PC-9 (cell line): Measurements from ENCODE around the gene MAP1S. TPM values are rescaled to one million over a fixed set of nuclear protein-coding genes. Genes with fewer than 3 reads are reported as not detected.

Experiments
- BruUV-seq: library from RNA; stranded (reverse); fragments of 400-500 nt; replicated peaks from 2 replicates; lab custom pipeline; 2021; lab: Mats Ljungman, UMichigan
- CTCF ChIA-PET: fragments of 300-600 bp; sonication (Branson Sonifier 250); formaldehyde crosslinking; loops from one replicate; lab custom pipeline; 2022; ENCODE audit warnings: antibody characterized with exemption; lab: Charles Lee
- POLR2A ChIA-PET: fragments of 300-600 bp; sonication (Branson Sonifier 250); formaldehyde crosslinking; loops from one replicate; lab custom pipeline; 2022; ENCODE audit warnings: antibody characterized with exemption; ENCODE audit not compliant: unreplicated experiment; lab: Charles Lee
- DNase-seq, 2 experiments: peaks; one replicate each; pipeline versions ENCODE4 v3.0.0 to v3.0.0-alpha.2; 2015 to 2022; ENCODE audit warnings: mixed read lengths in 1 of 2
- H2AFZ ChIP-seq: fragments of 200-600 bp; sonication (generic); 2 replicates; pipeline ENCODE4 v1.8.1; 2017; ENCODE audit warnings: antibody characterized with exemption
- H3F3A ChIP-seq: fragments of 200-600 bp; sonication (generic); 2 replicates; pipeline ENCODE4 v1.8.1; 2017; ENCODE audit warnings: antibody characterized with exemption, mild to moderate bottlenecking, low read depth; ENCODE audit not compliant: insufficient read depth
- H3K27ac ChIP-seq: fragments of 200-600 bp; sonication (generic); 2 replicates; pipeline ENCODE4 v1.6.1; 2016; ENCODE audit warnings: mixed run types
- H3K27me3 ChIP-seq: fragments of 200-600 bp; sonication (generic); 2 replicates; pipeline ENCODE4 v1.6.1; 2016; ENCODE audit warnings: low read depth, mixed run types; ENCODE audit not compliant: insufficient read depth
- H3K36me3 ChIP-seq: fragments of 200-600 bp; sonication (generic); 2 replicates; pipeline ENCODE4 v1.6.1; 2016; ENCODE audit warnings: low read depth, mixed run types
- H3K4me1 ChIP-seq: fragments of 200-600 bp; sonication (generic); replicated peaks from 2 replicates; pipeline ENCODE4 v1.6.1; 2016; ENCODE audit warnings: mixed run types; ENCODE audit not compliant: insufficient read depth
- H3K4me2 ChIP-seq: fragments of 200-600 bp; sonication (generic); 2 replicates; pipeline ENCODE4 v1.6.1; 2017; ENCODE audit warnings: mixed run types
- H3K4me3 ChIP-seq: fragments of 200-600 bp; sonication (generic); 2 replicates; pipeline ENCODE4 v1.6.1; 2016; ENCODE audit warnings: mixed run types
- H3K79me2 ChIP-seq: fragments of 200-600 bp; sonication (generic); 2 replicates; pipeline ENCODE4 v1.6.1; 2017; ENCODE audit warnings: low read depth, mixed run types
- H3K9me2 ChIP-seq: fragments of 200-600 bp; sonication (generic); 2 replicates; pipeline ENCODE4 v1.8.1; 2017; ENCODE audit warnings: mild to moderate bottlenecking; ENCODE audit not compliant: insufficient read depth
- H3K9me3 ChIP-seq: fragments of 200-600 bp; sonication (generic); 2 replicates; pipeline ENCODE4 v1.8.1; 2016; ENCODE audit warnings: low read depth; ENCODE audit not compliant: insufficient read depth
- H4K20me1 ChIP-seq: fragments of 200-600 bp; sonication (generic); 2 replicates; pipeline ENCODE4 v1.8.1; 2017; ENCODE audit not compliant: insufficient read depth
- EZH2 ChIP-seq: fragments of 200-600 bp; sonication (generic); IDR thresholded peaks from 2 replicates; pipeline ENCODE4 v1.8.0; 2017; ENCODE audit warnings: antibody characterized with exemption, low read depth
- intact Hi-C: fragments of 100-400 bp; cut with micrococcal nuclease; formaldehyde crosslinking; loops from one replicate; pipeline ENCODE4 v1.10.0; 2022; ENCODE audit not compliant: unreplicated experiment
- total RNA-seq: library from RNA; stranded (reverse); gene quantifications from 2 replicates; pipeline ENCODE4 v1.2.3, GENCODE V29; 2021
- TF ChIP-seq, protein P1 (sequence below): fragments of 200-600 bp; sonication (generic); conservative IDR thresholded peaks from 2 replicates; pipeline ENCODE4 v1.6.1; 2017; ENCODE audit warnings: mixed run types, antibody characterized with exemption, mild to moderate bottlenecking, moderate library complexity

The MAP1S gene
- total RNA-seq, 1 experiment from 2014 or later: 86.9 TPM

DNA sequence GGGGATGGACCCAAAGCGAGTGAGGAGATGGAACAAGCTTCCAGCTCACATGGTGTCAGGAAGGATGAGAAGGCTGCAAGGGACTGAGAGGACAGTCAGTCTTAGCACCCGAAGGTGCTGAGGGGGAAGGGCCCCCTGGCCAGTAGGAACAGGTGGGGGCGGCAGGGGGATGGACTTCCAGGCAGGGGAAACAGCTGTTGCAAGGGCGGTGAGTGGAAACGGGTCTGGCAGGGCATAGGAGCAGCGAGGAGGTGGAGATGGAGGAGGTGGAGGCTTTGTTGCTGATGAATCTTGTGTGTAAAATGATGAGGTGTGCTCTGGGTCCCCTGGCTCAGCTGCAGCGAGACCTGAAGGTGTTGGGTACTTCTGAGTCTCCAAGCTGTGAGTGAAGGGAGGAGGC, 1.2 kb downstream of the MAP1S start:
- Histone ChIP-seq H3K4me3 (peak overlapping the region; percentile 93), H3F3A (peaks cover 13% of the 10 kb centered on the region; the same call in 1 of the 2 replicates), H3K79me2 (peaks cover 36% of the 10 kb centered on the region), H3K4me1 (peaks cover 21% of the 10 kb centered on the region), H3K9me3 (no peaks in the 10 kb centered on the region), H3K36me3 (no peaks in the 10 kb centered on the region), H4K20me1 (peaks cover 54% of the 10 kb centered on the region), H3K4me2 (peak overlapping the region; percentile 82), H3K27me3 (no peaks in the 10 kb centered on the region), H3K27ac (no peak overlapping the region), H2AFZ (no peak overlapping the region), H3K9me2 (no peaks in the 10 kb centered on the region)
- POLR2A ChIA-PET: interaction anchor here (0.6 to 1.2 kb wide), 4 partner anchors 30 to 245 kb away, joined by 3 to 7 read pairs (median 6); no protein-coding TSS in a partner anchor
- TF ChIP-seq, protein P1, sequence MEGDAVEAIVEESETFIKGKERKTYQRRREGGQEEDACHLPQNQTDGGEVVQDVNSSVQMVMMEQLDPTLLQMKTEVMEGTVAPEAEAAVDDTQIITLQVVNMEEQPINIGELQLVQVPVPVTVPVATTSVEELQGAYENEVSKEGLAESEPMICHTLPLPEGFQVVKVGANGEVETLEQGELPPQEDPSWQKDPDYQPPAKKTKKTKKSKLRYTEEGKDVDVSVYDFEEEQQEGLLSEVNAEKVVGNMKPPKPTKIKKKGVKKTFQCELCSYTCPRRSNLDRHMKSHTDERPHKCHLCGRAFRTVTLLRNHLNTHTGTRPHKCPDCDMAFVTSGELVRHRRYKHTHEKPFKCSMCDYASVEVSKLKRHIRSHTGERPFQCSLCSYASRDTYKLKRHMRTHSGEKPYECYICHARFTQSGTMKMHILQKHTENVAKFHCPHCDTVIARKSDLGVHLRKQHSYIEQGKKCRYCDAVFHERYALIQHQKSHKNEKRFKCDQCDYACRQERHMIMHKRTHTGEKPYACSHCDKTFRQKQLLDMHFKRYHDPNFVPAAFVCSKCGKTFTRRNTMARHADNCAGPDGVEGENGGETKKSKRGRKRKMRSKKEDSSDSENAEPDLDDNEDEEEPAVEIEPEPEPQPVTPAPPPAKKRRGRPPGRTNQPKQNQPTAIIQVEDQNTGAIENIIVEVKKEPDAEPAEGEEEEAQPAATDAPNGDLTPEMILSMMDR: no peak
- no peak for TF ChIP-seq EZH2
- CTCF ChIA-PET: no interaction called here
- no peak for DNase-seq
- no TSS peak for BruUV-seq
- intact Hi-C loops: no loop called here

DNA sequence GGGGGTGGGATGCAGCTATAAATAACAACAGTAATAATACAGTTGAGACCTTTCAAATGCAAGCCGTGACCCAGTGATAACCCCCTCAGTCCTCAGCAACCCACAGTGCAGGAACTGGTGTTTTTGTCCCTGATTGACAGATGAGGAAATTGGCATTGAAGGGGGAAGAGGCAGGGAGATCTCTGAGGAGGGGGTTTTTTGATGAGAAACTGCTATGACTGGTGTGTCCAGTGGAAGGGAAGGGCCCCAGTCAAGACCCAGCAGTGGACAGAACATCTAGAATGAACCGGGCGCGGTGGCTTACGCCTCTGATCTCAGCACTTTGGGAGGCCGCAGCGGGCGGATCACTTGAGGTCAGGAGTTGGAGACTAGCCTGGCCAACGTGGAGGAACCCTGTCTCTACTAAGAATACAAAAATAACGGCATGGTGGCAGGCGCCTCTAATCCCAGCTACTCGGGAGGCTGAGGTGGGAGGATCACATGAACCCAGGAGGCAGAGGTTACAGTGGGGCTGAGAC, 1.9 kb downstream of the MAP1S start:
- Histone ChIP-seq H3K4me1 (peaks cover 21% of the 10 kb centered on the region), H2AFZ (no peak overlapping the region), H3K79me2 (peaks cover 36% of the 10 kb centered on the region), H3F3A (peaks cover 13% of the 10 kb centered on the region; the same call in 1 of the 2 replicates), H3K36me3 (no peaks in the 10 kb centered on the region), H3K9me3 (no peaks in the 10 kb centered on the region), H3K9me2 (no peaks in the 10 kb centered on the region), H3K27ac (no peak overlapping the region), H3K27me3 (no peaks in the 10 kb centered on the region), H4K20me1 (peaks cover 60% of the 10 kb centered on the region), H3K4me3 (no peak overlapping the region), H3K4me2 (peak overlapping the region; percentile 82)
- no peak for TF ChIP-seq EZH2
- TF ChIP-seq, protein P1: no peak
- CTCF ChIA-PET: no interaction called here
- POLR2A ChIA-PET: interaction anchor here (0.7 kb wide), 1 partner anchor 454 kb away, joined by 4 read pairs; no protein-coding TSS in a partner anchor
- DNase-seq: no peak
- BruUV-seq: no TSS peak
- intact Hi-C loops: no loop called here

DNA sequence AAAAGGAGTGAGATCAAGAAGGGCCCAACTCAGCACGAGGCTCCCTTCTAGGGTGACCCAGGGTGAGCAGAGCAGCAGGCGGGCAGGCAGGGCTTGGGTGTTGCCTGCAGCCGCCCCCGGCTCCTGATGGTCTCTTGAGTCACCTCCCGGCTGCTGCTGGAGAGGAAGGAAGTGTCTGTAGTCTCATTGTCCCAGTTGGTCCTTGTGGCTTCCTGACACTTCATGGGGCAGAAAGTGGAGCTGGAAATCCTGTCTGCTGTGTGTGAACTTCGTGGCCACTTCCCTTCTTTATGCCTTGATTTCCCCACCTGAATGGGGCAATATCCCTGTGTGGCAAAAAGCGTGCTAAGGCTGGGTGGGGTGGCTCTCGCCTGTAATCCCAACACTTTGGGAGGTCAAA, 2.5 kb downstream of the MAP1S start:
- DNase-seq: no peak
- intact Hi-C loops: no loop called here
- POLR2A ChIA-PET: interaction anchor here (0.7 kb wide), 1 partner anchor 455 kb away, joined by 4 read pairs; no protein-coding TSS in a partner anchor

More for the DNA sequence above, 2.5 kb downstream of the MAP1S start:
- Histone ChIP-seq H3K36me3 (no peaks in the 10 kb centered on the region), H4K20me1 (peaks cover 63% of the 10 kb centered on the region), H3K9me3 (no peaks in the 10 kb centered on the region), H3K27ac (no peak overlapping the region), H3K27me3 (no peaks in the 10 kb centered on the region), H3K4me1 (peaks cover 21% of the 10 kb centered on the region), H3F3A (peaks cover 13% of the 10 kb centered on the region; the same call in 1 of the 2 replicates), H3K4me2 (no peak overlapping the region), H3K9me2 (no peaks in the 10 kb centered on the region), H3K4me3 (no peak overlapping the region), H3K79me2 (peaks cover 36% of the 10 kb centered on the region), H2AFZ (no peak overlapping the region)
- BruUV-seq: no TSS peak
- CTCF ChIA-PET: no interaction called here
- TF ChIP-seq, protein P1: no peak
- TF ChIP-seq EZH2: no peak
